Neural crest cell (in vitro differentiated cells): Measurements from ENCODE around the gene OR7G3. TPM values are rescaled to one million over a fixed set of nuclear protein-coding genes. Genes with fewer than 3 reads are reported as not detected.
A peak's percentile ranks its signal among the peaks of the same experiment; 100 is the strongest.

ENCODE experiments used
- DNase-seq: peaks from one replicate; pipeline ENCODE4 v3.0.0; 2021; ENCODE audit warnings: low read depth, mixed read lengths, low spot score
- H3K27ac Mint-ChIP-seq: one replicate; pipeline ENCODE4 v1.8.0; 2021; ENCODE audit warnings: mild to moderate bottlenecking, mixed read lengths; ENCODE audit not compliant: unreplicated experiment
- H3K27me3 Mint-ChIP-seq: 2 replicates; pipeline ENCODE4 v1.8.0; 2021; ENCODE audit warnings: low read depth, mild to moderate bottlenecking, mixed read lengths
- H3K36me3 Mint-ChIP-seq: 2 replicates; pipeline ENCODE4 v1.8.0; 2021; ENCODE audit warnings: low read depth, mild to moderate bottlenecking, mixed read lengths
- H3K4me1 Mint-ChIP-seq: 2 replicates; pipeline ENCODE4 v1.8.0; 2021; ENCODE audit warnings: mixed read lengths
- H3K4me3 Mint-ChIP-seq: one replicate; pipeline ENCODE4 v1.8.0; 2021; ENCODE audit warnings: mild to moderate bottlenecking, mixed read lengths
- H3K9me3 Mint-ChIP-seq: 2 replicates; pipeline ENCODE4 v1.8.0; 2021; ENCODE audit warnings: mixed read lengths
- total RNA-seq: library from RNA; stranded (reverse); gene quantifications from 2 replicates; pipeline ENCODE4 v1.2.1, GENCODE V29; 2021
- TF ChIP-seq, protein P1 (sequence below): fragments of 200-600 bp; sonication (generic); conservative IDR thresholded peaks from 2 replicates; pipeline ENCODE4 v1.5.0; 2021; ENCODE audit warnings: antibody characterized with exemption, mild to moderate bottlenecking

The OR7G3 gene
- total RNA-seq, 1 donor from 2014 or later, result not detected

GRCh38 chr19:9139609-9140158 lies 12.9 kb upstream of the OR7G3 start:
- Mint-ChIP-seq H3K36me3 (peaks cover 39% of the 10 kb centered on the region), H3K27ac (peak overlapping the region; percentile 99), H3K4me1 (peaks cover 20% of the 10 kb centered on the region), H3K27me3 (peaks cover 14% of the 10 kb centered on the region), H3K9me3 (peaks cover 13% of the 10 kb centered on the region), H3K4me3 (peak overlapping the region; percentile 98)
- DNase-seq, result no peak
- TF ChIP-seq, protein P1, sequence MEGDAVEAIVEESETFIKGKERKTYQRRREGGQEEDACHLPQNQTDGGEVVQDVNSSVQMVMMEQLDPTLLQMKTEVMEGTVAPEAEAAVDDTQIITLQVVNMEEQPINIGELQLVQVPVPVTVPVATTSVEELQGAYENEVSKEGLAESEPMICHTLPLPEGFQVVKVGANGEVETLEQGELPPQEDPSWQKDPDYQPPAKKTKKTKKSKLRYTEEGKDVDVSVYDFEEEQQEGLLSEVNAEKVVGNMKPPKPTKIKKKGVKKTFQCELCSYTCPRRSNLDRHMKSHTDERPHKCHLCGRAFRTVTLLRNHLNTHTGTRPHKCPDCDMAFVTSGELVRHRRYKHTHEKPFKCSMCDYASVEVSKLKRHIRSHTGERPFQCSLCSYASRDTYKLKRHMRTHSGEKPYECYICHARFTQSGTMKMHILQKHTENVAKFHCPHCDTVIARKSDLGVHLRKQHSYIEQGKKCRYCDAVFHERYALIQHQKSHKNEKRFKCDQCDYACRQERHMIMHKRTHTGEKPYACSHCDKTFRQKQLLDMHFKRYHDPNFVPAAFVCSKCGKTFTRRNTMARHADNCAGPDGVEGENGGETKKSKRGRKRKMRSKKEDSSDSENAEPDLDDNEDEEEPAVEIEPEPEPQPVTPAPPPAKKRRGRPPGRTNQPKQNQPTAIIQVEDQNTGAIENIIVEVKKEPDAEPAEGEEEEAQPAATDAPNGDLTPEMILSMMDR, result no peak

DNA sequence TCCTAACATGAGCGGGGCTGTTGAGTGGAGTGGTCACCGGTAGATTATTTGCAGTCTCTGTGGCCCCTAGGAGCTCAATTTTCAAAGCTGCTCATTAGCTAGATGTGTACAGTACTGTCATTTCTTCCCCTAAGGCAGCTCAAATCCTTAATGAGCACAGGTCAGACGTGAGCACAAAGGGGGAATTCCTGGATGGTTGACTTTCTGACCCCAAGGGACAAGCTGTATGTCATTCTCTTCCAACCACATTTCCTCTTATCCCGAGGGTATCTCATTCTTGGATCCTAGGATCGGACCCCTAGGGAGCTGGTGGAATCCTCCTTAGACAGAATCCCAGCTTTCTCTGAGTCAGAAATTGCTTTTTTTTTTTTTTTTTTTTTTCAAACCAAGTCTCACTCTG lies 5.7 kb upstream of the OR7G3 start:
- TF ChIP-seq, protein P1, result no peak
- no peaks in the 10 kb centered on the region for H3K36me3 Mint-ChIP-seq
- no peaks in the 10 kb centered on the region for H3K4me1 Mint-ChIP-seq
- H3K9me3 Mint-ChIP-seq, result peaks cover 3% of the 10 kb centered on the region
- DNase-seq, result no peak
- H3K27ac Mint-ChIP-seq, result no peak overlapping the region
- peaks cover 35% of the 10 kb centered on the region for H3K27me3 Mint-ChIP-seq
- no peak overlapping the region for H3K4me3 Mint-ChIP-seq

DNA sequence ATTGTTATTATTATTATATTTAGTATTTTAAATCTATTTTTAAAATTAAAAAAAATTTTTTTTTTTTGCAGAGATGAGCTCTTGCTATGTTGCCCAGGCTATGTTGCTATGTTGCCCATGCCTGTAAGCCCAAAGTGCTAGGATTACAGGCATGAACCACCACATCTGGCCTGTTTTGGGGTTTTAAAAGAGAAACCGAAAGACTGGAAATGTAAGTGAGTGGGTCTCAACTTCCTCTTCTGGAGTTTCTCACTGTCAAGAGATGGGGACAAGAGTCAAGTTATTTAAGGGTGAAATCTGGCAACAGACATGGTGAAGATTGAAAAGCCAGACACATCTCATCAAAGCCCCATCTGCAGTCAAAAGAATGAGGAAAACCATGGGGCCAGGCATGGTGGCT lies 4.2 kb upstream of the OR7G3 start:
- Mint-ChIP-seq H3K27me3 (peaks cover 41% of the 10 kb centered on the region), H3K27ac (no peak overlapping the region), H3K4me1 (no peaks in the 10 kb centered on the region), H3K4me3 (no peak overlapping the region), H3K36me3 (no peaks in the 10 kb centered on the region), H3K9me3 (no peaks in the 10 kb centered on the region)
- DNase-seq, result no peak
- TF ChIP-seq, protein P1, result no peak

GRCh38 chr19:9128171-9128570 lies 1.4 kb upstream of the OR7G3 start:
- Mint-ChIP-seq H3K36me3 (no peaks in the 10 kb centered on the region), H3K4me3 (no peak overlapping the region), H3K9me3 (no peaks in the 10 kb centered on the region), H3K27ac (no peak overlapping the region), H3K4me1 (no peaks in the 10 kb centered on the region), H3K27me3 (peaks cover 32% of the 10 kb centered on the region)
- DNase-seq, result no peak
- TF ChIP-seq, protein P1, result no peak

DNA sequence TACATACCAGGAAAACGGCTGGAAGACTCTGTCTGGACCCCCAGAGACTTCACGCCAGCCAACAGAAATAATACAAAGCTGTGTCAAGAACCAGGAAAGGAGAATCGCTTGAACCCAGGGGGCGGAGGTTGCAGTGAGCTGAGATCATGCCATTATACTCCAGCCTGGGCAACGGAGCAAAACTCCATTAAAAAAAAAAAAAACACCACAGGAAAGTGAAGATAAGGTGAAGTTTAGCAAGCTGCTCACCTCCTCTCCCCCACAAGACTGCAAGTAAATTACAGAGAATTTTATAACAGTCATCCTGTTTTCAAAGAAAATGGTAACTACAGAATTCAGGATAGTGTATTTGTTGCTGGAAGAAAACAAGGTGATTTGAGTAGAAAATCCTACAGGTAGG lies 10.2 kb downstream of the OR7G3 start:
- Mint-ChIP-seq H3K4me3 (no peak overlapping the region), H3K36me3 (no peaks in the 10 kb centered on the region), H3K9me3 (peaks cover 5% of the 10 kb centered on the region), H3K27me3 (peaks cover 41% of the 10 kb centered on the region), H3K27ac (no peak overlapping the region), H3K4me1 (no peaks in the 10 kb centered on the region)
- TF ChIP-seq, protein P1, result no peak
- no peak for DNase-seq
